HepG2 (cell line): ENCODE results near the gene SELL. TPM values are rescaled to one million over a fixed set of nuclear protein-coding genes. Genes with fewer than 3 reads are reported as not detected.

Source experiments
- ATAC-seq: fragments of 200-7000 bp; cut with Tn5 transposase; 3 replicates; pipeline ENCODE4 v1.9.1; 2020; ENCODE audit warnings: mild to moderate bottlenecking, moderate library complexity
- BruUV-seq: library from RNA; stranded (reverse); fragments of 400-500 nt; replicated peaks from 2 replicates; lab custom pipeline; 2021; lab: Mats Ljungman, UMichigan
- CTCF ChIA-PET: fragments of 300-600 bp; formaldehyde crosslinking; extraction: SDS; loops from one replicate; lab custom pipeline; 2021; ENCODE audit warnings: low total read pairs, inconsistent platforms, low intra/inter-chr PET ratio; lab: Yijun Ruan, JAX
- POLR2A ChIA-PET: fragments of 350-600 bp; sonication (Branson Sonifier 250); formaldehyde crosslinking; loops from one replicate; lab custom pipeline; 2020; ENCODE audit warnings: antibody characterized with exemption, inconsistent platforms; lab: Yijun Ruan, JAX
- DNase-seq: peaks from one replicate; pipeline ENCODE4 v3.0.0-alpha.2; 2015; ENCODE audit warnings: low spot score
- FAIRE-seq: peaks from 3 replicates; lab custom pipeline; 2011; peaks lifted over from hg19 to GRCh38; lab: Jason Lieb, UNC
- H2AFZ ChIP-seq: one replicate; pipeline ENCODE4 v1.6.1; 2011; ENCODE audit warnings: low read length, inconsistent platforms
- H3K27ac ChIP-seq: fragments of 300-600 bp; 3 replicates; pipeline ENCODE4 v1.8.0; 2011; ENCODE audit warnings: mixed run types, mild to moderate bottlenecking, mixed read lengths, low read length, inconsistent platforms; ENCODE audit not compliant: insufficient read depth; ENCODE audit errors: extremely low read length
- H3K27me3 ChIP-seq, 2 experiments: fragments of 200-600 bp in 1 of 2; 2 replicates in 1 of 2; 3 replicates in 1 of 2; pipeline versions ENCODE4 v1.6.0 to v1.8.0; 2011; ENCODE audit warnings: low read length in 2 of 2, mild to moderate bottlenecking in 2 of 2, moderate library complexity in 2 of 2, inconsistent platforms in 1 of 2; ENCODE audit not compliant: insufficient read depth in 2 of 2, control insufficient read depth in 1 of 2
- H3K36me3 ChIP-seq, 2 experiments: fragments of 200-600 bp in 1 of 2; replicated peaks in 1 of 2; 2 replicates in 1 of 2; 3 replicates in 1 of 2; pipeline versions ENCODE4 v1.5.1 to v1.8.0; 2011; ENCODE audit warnings: low read length in 2 of 2, inconsistent platforms in 1 of 2; ENCODE audit not compliant: insufficient read depth in 2 of 2, control insufficient read depth in 1 of 2
- H3K4me1 ChIP-seq: 2 replicates; pipeline ENCODE4 v1.5.1; 2012; ENCODE audit warnings: low read length, inconsistent platforms; ENCODE audit not compliant: insufficient read depth
- H3K4me2 ChIP-seq: 2 replicates; pipeline ENCODE4 v1.6.0; 2011; ENCODE audit warnings: low read depth, low read length, inconsistent platforms
- H3K4me3 ChIP-seq, 3 experiments: fragments of 200-600 bp in 1 of 3; sonication (generic), shearing (Covaris generic) in 1 of 3; replicated peaks in 1 of 3; 2 replicates each; pipeline ENCODE4 v1.5.1; 2011 to 2016; ENCODE audit warnings: low read length in 3 of 3, inconsistent platforms in 2 of 3, low read depth in 2 of 3, mild to moderate bottlenecking in 2 of 3, control low read depth in 1 of 3, mixed read lengths in 1 of 3; ENCODE audit not compliant: insufficient read depth in 1 of 3
- H3K79me2 ChIP-seq: one replicate; pipeline ENCODE4 v1.6.1; 2011; ENCODE audit warnings: low read length, inconsistent platforms; ENCODE audit not compliant: insufficient read depth
- H3K9ac ChIP-seq: 2 replicates; pipeline ENCODE4 v1.6.0; 2011; ENCODE audit warnings: mild to moderate bottlenecking, low read depth, low read length, inconsistent platforms; ENCODE audit not compliant: insufficient read depth
- H3K9me3 ChIP-seq: 2 replicates; pipeline ENCODE4 v1.5.1; 2012; ENCODE audit warnings: mild to moderate bottlenecking, low read length
- H4K20me1 ChIP-seq: 2 replicates; pipeline ENCODE4 v1.6.0; 2011; ENCODE audit warnings: inconsistent platforms, mild to moderate bottlenecking, low read length, moderate library complexity; ENCODE audit not compliant: insufficient read depth
- BORCS8-MEF2B ChIP-seq: sonication (generic); formaldehyde crosslinking; IDR thresholded peaks from 2 replicates; pipeline ENCODE4 v1.8.0; 2022; ENCODE audit warnings: mild to moderate bottlenecking, missing genetic modification reagents
- CAMTA2 ChIP-seq: sonication (generic); formaldehyde crosslinking; IDR thresholded peaks from 2 replicates; pipeline ENCODE4 v1.4.0; 2020; ENCODE audit warnings: mild to moderate bottlenecking, missing genetic modification reagents, borderline replicate concordance
- FIP1L1 ChIP-seq: fragments of 200-400 bp; formaldehyde crosslinking; IDR thresholded peaks from 2 replicates; pipeline ENCODE4 v1.6.1; 2018; ENCODE audit warnings: low read depth, mild to moderate bottlenecking, low read length, moderate library complexity, borderline replicate concordance; ENCODE audit not compliant: insufficient read depth
- GATA4 ChIP-seq: sonication (generic); IDR thresholded peaks from 2 replicates; pipeline ENCODE4 v1.6.1; 2016; ENCODE audit warnings: antibody characterized with exemption, low read depth, borderline replicate concordance
- KDM5A ChIP-seq: fragments of 200-600 bp; sonication (generic); IDR thresholded peaks from 2 replicates; pipeline ENCODE4 v1.7.0; 2018; ENCODE audit warnings: antibody characterized with exemption, mild to moderate bottlenecking, low read length, borderline replicate concordance
- KDM6A ChIP-seq: IDR thresholded peaks from 2 replicates; pipeline ENCODE4 v1.6.1; 2016; ENCODE audit warnings: low read depth
- SAP130 ChIP-seq: IDR thresholded peaks from 2 replicates; pipeline ENCODE4 v1.6.1; 2016; ENCODE audit warnings: low read depth
- SMAD3 ChIP-seq: sonication (generic); formaldehyde crosslinking; IDR thresholded peaks from 2 replicates; pipeline ENCODE4 v1.4.0; 2020; ENCODE audit warnings: missing genetic modification reagents
- ZKSCAN5 ChIP-seq: sonication (generic); formaldehyde crosslinking; IDR thresholded peaks from 2 replicates; pipeline ENCODE4 v1.5.1; 2020; ENCODE audit warnings: mild to moderate bottlenecking, missing genetic modification reagents
- ZNF501 ChIP-seq: sonication (generic); formaldehyde crosslinking; IDR thresholded peaks from 2 replicates; pipeline ENCODE4 v1.5.1; 2020; ENCODE audit warnings: mild to moderate bottlenecking, moderate library complexity, missing genetic modification reagents
- ZNF570 ChIP-seq: sonication (generic); formaldehyde crosslinking; IDR thresholded peaks from 2 replicates; pipeline ENCODE4 v1.4.0; 2020; ENCODE audit warnings: mild to moderate bottlenecking, missing genetic modification reagents, borderline replicate concordance
- ZNF678 ChIP-seq: sonication (generic); formaldehyde crosslinking; IDR thresholded peaks from 2 replicates; pipeline ENCODE4 v1.4.0; 2020; ENCODE audit warnings: mild to moderate bottlenecking, missing genetic modification reagents
- WGBS: methylation state at CpG from one replicate; pipeline ENCODE4 v1.1.6; 2017; ENCODE audit warnings: low lambda C conversion rate; 5-methylcytosine and 5-hydroxymethylcytosine counted together
- in situ Hi-C: cut with HindIII; loops from 2 replicates; pipeline ENCODE4 v1.10.0; 2017; ENCODE audit warnings: low pct_unique_long_range_greater_than_20kb; ENCODE audit not compliant: extremely low pct_ligation_motif_present
- intact Hi-C: fragments of 100-400 bp; cut with micrococcal nuclease; formaldehyde crosslinking; loops from one replicate; pipeline ENCODE4 v1.10.0; 2022; ENCODE audit not compliant: unreplicated experiment
- polyA plus RNA-seq, 8 experiments: library from polyadenylated mRNA; depleted of rRNA in 3 of 8; stranded (reverse) in 7 of 8; unstranded in 1 of 8; fragments of >200 nt; fragmentation: Illumina TruSeq in 4 of 8; extraction: Trizol in 4 of 8; gene quantifications; 2 replicates each; pipeline versions ENCODE4 v1.2.1 to v1.2.3, GENCODE V29; 2011 to 2016; ENCODE audit warnings: low read depth in 4 of 8, missing spikeins in 1 of 8, mixed read lengths in 1 of 8; ENCODE audit not compliant: insufficient read depth in 1 of 8
- total RNA-seq, 5 experiments: library from RNA; depleted of rRNA; stranded (reverse); fragments of >200 nt; fragmentation: Illumina TruSeq; extraction: Trizol; gene quantifications; 2 replicates each; pipeline ENCODE4 v1.2.3, GENCODE V29; 2016; ENCODE audit warnings: low read depth in 1 of 5
- TF ChIP-seq, protein P1 (sequence below): sonication (generic); formaldehyde crosslinking; IDR thresholded peaks from 2 replicates; pipeline ENCODE4 v1.8.1; 2023; ENCODE audit warnings: missing genetic modification reagents, mild to moderate bottlenecking, borderline replicate concordance

SELL gene
- total and polyA plus RNA-seq, 2 of the 13 experiments (the other 11 are each of a cell fraction or from before 2014, with no cell fraction given): 0.13 to 0.18 TPM

DNA sequence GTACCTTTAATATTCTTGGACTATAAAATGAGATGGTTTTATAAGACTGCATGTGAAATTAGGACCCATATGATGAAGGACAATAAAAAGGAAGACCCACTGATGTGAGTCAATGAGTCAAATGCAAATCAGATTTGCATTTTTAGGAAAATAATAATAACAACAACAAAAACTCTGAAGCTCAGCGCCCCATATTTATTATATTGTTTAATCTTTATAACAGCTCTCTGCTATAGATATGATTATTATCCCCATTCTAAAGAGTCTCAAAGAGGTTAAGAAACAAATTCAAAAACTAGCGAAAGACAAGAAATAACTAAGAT, 850 bp upstream of the SELL start:
- ATAC-seq (no peak), DNase-seq (no peak), FAIRE-seq (no peak)
- intact Hi-C loops: loop anchor here (1.0 to 5.0 kb wide), 3 partner anchors 80 to 162 kb away; partner anchors contain the start of gene METTL18
- H3K27me3 ChIP-seq: no peaks in the 10 kb centered on the region; a peak in 1 of 5 replicates
- H3K27ac ChIP-seq: no peak overlapping the region
- no peaks in the 10 kb centered on the region for H3K36me3 ChIP-seq
- TF ChIP-seq ZNF570 (CRISPR knock-in tag): no peak
- TF ChIP-seq CAMTA2 (CRISPR knock-in tag): no peak
- TF ChIP-seq, protein P1, sequence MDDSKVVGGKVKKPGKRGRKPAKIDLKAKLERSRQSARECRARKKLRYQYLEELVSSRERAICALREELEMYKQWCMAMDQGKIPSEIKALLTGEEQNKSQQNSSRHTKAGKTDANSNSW (CRISPR knock-in tag): no peak
- TF ChIP-seq FIP1L1: no peak
- no peak for TF ChIP-seq SMAD3 (CRISPR knock-in tag)
- no peak for TF ChIP-seq GATA4
- no peak for TF ChIP-seq ZNF501 (CRISPR knock-in tag)
- TF ChIP-seq ZNF678: no peak
- no peak for TF ChIP-seq KDM5A
- TF ChIP-seq ZKSCAN5 (CRISPR knock-in tag): no peak
- TF ChIP-seq BORCS8-MEF2B: no peak
- TF ChIP-seq KDM6A (CRISPR knock-in tag): no peak
- no peak for TF ChIP-seq SAP130 (CRISPR knock-in tag)
- H3K79me2 ChIP-seq: no peaks in the 10 kb centered on the region
- no peak overlapping the region for H3K9ac ChIP-seq
- 51% methylated on average over 2 of the region's 2 CpGs for WGBS
- H3K4me3 ChIP-seq: no peak overlapping the region
- no TSS peak for BruUV-seq
- CTCF ChIA-PET: interaction anchor here (1.4 to 1.7 kb wide), 3 partner anchors 111 to 162 kb away, joined by 6 to 15 read pairs (median 6); partner anchors contain the start of gene F5
- POLR2A ChIA-PET: no interaction called here
- no peak overlapping the region for H2AFZ ChIP-seq
- peak overlapping the region; percentile 88; the same call in 1 of the 2 replicates for H3K4me2 ChIP-seq
- no peaks in the 10 kb centered on the region for H4K20me1 ChIP-seq
- in situ Hi-C loops: no loop called here
- peaks cover 10% of the 10 kb centered on the region for H3K4me1 ChIP-seq
- no peaks in the 10 kb centered on the region for H3K9me3 ChIP-seq
